NB4 (cell line): Measurements from ENCODE around the gene IDUA.

Experiments
- MYC ChIP-seq: IDR thresholded peaks from 2 replicates; pipeline ENCODE4 v1.6.1; 2011; ENCODE audit warnings: low read depth, low read length
- POLR2A ChIP-seq: IDR thresholded peaks from 2 replicates; pipeline ENCODE4 v1.6.1; 2011; ENCODE audit warnings: mild to moderate bottlenecking; ENCODE audit not compliant: insufficient read length; ENCODE audit errors: extremely low read depth
- TF ChIP-seq, protein P1 (sequence below): IDR thresholded peaks from one replicate; pipeline ENCODE4 v1.5.1; 2012; ENCODE audit warnings: low read depth, low read length

DNA sequence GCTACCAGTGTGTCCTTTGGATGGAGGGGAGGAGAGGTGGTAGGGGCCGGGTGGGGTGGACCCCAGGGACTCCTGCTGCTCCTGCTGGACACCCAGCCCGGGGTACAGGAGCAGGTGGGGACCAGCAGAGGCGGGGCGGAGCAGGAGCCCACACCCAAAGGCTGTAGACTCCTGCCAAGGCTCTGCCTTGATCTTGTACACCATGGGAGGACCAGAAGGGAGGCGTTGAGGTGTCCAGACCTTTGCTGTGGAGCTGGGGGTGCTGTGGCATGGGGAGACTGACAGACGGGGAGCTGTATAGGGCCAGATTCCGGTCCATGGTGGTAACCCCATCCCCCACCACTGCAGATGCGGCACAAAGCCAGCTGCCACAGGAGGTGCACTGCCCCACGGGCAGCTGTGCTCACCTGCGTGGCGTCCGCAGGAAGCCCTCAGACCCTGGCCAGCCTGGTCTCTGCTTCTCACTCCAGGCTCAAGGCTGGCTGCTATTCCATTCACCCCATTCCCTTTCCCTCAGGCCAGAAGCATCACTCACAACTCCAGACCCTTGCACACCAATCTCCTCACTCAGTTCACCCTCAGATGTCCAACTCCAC, 11.3 kb downstream of the IDUA start:
- TF ChIP-seq, protein P1, sequence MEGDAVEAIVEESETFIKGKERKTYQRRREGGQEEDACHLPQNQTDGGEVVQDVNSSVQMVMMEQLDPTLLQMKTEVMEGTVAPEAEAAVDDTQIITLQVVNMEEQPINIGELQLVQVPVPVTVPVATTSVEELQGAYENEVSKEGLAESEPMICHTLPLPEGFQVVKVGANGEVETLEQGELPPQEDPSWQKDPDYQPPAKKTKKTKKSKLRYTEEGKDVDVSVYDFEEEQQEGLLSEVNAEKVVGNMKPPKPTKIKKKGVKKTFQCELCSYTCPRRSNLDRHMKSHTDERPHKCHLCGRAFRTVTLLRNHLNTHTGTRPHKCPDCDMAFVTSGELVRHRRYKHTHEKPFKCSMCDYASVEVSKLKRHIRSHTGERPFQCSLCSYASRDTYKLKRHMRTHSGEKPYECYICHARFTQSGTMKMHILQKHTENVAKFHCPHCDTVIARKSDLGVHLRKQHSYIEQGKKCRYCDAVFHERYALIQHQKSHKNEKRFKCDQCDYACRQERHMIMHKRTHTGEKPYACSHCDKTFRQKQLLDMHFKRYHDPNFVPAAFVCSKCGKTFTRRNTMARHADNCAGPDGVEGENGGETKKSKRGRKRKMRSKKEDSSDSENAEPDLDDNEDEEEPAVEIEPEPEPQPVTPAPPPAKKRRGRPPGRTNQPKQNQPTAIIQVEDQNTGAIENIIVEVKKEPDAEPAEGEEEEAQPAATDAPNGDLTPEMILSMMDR = no peak
- TF ChIP-seq MYC = no peak
- TF ChIP-seq POLR2A = no peak
